Upper lobe of left lung (tissue), 6 donors: ENCODE results near the gene ARHGAP20. TPM values are rescaled to one million over a fixed set of nuclear protein-coding genes. Genes with fewer than 3 reads are reported as not detected.

Source experiments
- ATAC-seq, 2 donors: fragments of 200-7000 bp; cut with Tn5 transposase; one replicate each; pipeline ENCODE4 v1.9.1; 2022; ENCODE audit warnings: mild to moderate bottlenecking in 2 of 2, moderate library complexity in 2 of 2; ENCODE audit not compliant: low FRiP score in 2 of 2
- DNase-seq, 2 donors: peaks; one replicate each; pipeline ENCODE4 v3.0.0-alpha.2; 2019 to 2020
- H3K27ac ChIP-seq, 4 donors: fragments of 200-600 bp; sonication (generic); one replicate each; pipeline ENCODE4 v1.5.1; 2016 to 2019
- H3K27me3 ChIP-seq, 4 donors: fragments of 200-600 bp; sonication (generic); one replicate each; pipeline ENCODE4 v1.5.1; 2017 to 2019
- H3K36me3 ChIP-seq, 4 donors: fragments of 200-600 bp; sonication (generic); one replicate each; pipeline ENCODE4 v1.5.1; 2016 to 2019
- H3K4me1 ChIP-seq, 4 donors: fragments of 200-600 bp; sonication (generic); one replicate each; pipeline ENCODE4 v1.5.1; 2018 to 2019
- H3K4me3 ChIP-seq, 4 donors: fragments of 200-600 bp; sonication (generic); one replicate each; pipeline ENCODE4 v1.5.1; 2017 to 2019; ENCODE audit warnings: mild to moderate bottlenecking in 2 of 4, moderate library complexity in 1 of 4
- H3K9me3 ChIP-seq, 4 donors: fragments of 200-600 bp; sonication (generic); one replicate each; pipeline ENCODE4 v1.5.1; 2018 to 2019
- CTCF ChIP-seq, 6 experiments: fragments of 450-650 bp in 4 of 6; fragments of 200-600 bp in 2 of 6; sonication (generic) in 2 of 6; IDR thresholded peaks; one replicate each; pipeline ENCODE4 v1.5.1; 2016 to 2019; ENCODE audit warnings: antibody characterized with exemption in 6 of 6
- EP300 ChIP-seq, 4 donors: sonication (generic); formaldehyde crosslinking; IDR thresholded peaks; one replicate each; pipeline ENCODE4 v1.5.1; 2017; ENCODE audit warnings: antibody characterized with exemption in 4 of 4, control low read depth in 2 of 4
- POLR2A ChIP-seq, 4 donors: fragments of 450-650 bp; IDR thresholded peaks; one replicate each; pipeline ENCODE4 v1.5.1; 2016 to 2017; ENCODE audit warnings: antibody characterized with exemption in 4 of 4, mild to moderate bottlenecking in 2 of 4
- POLR2AphosphoS5 ChIP-seq, 2 donors: sonication (generic); formaldehyde crosslinking; IDR thresholded peaks; one replicate each; pipeline ENCODE4 v1.5.1; 2017; ENCODE audit warnings: antibody characterized with exemption in 2 of 2
- WGBS, 2 donors: methylation state at CpG; one replicate each; pipeline ENCODE4 v1.1.5; 2017 to 2018; 5-methylcytosine and 5-hydroxymethylcytosine counted together
- total RNA-seq, 6 donors: library from RNA; depleted of rRNA in 4 of 6; stranded (reverse); fragments of >200 nt in 4 of 6; gene quantifications; one replicate each; pipeline versions ENCODE4 v1.1.0 to v1.2.1, GENCODE V29; 2016 to 2021
- donor health status: DM: no; HTN: no; CAD: no; lungs with moderate emphysema.
- donor health status: DM: no; HTN: yes; CAD: no; lungs with severe emphysema.

ARHGAP20 gene
- total RNA-seq, 6 donors from 2014 or later, result 4.3 to 7.4 (median 5.5) TPM

- DNase-seq (no peak), ATAC-seq (no peak)
Observed at GRCh38 chr11:110580571-110580970, 131.7 kb downstream of the ARHGAP20 start.

GRCh38 chr11:110573411-110573810 is 138.8 kb downstream of the ARHGAP20 start:
- Histone ChIP-seq H3K9me3 (no peaks in the 10 kb centered on the region), H3K36me3 (no peaks in the 10 kb centered on the region), H3K4me1 (no peaks in the 10 kb centered on the region), H3K4me3 (no peak overlapping the region), H3K27ac (no peak overlapping the region), H3K27me3 (no peaks in the 10 kb centered on the region)
- TF ChIP-seq EP300 (IDR thresholded peaks at IDR 0.05), result no peak
- no peak for TF ChIP-seq CTCF (IDR thresholded peaks at IDR 0.05)
- TF ChIP-seq POLR2AphosphoS5 (IDR thresholded peaks at IDR 0.05), result no peak
- TF ChIP-seq POLR2A (IDR thresholded peaks at IDR 0.05), result no peak
- DNase-seq (no peak), ATAC-seq (no peak)
- 74 to 92% methylated on average over 5 of the region's 5 CpGs for WGBS, 2 donors

More at GRCh38 chr11:110580571-110580970, 131.7 kb downstream of the ARHGAP20 start:
- peaks cover 0 to 14% (median 2%) of the 10 kb centered on the region in 4 donors for H3K36me3 ChIP-seq
- no peak for TF ChIP-seq CTCF (IDR thresholded peaks at IDR 0.05)
- TF ChIP-seq POLR2A (IDR thresholded peaks at IDR 0.05), result no peak
- TF ChIP-seq POLR2AphosphoS5 (IDR thresholded peaks at IDR 0.05), result no peak
- no peak for TF ChIP-seq EP300 (IDR thresholded peaks at IDR 0.05)
- 97 to 98% methylated on average over 7 to 8 of the region's 8 CpGs for WGBS, 2 donors
- H3K4me1 ChIP-seq, result no peaks in the 10 kb centered on the region
- no peak overlapping the region for H3K4me3 ChIP-seq
- H3K27ac ChIP-seq, result no peak overlapping the region
- H3K27me3 ChIP-seq, result no peaks in the 10 kb centered on the region
- H3K9me3 ChIP-seq, result no peaks in the 10 kb centered on the region

- Histone ChIP-seq H3K4me1 (no peaks in the 10 kb centered on the region), H3K27ac (no peak overlapping the region), H3K9me3 (no peaks in the 10 kb centered on the region), H3K36me3 (no peaks in the 10 kb centered on the region), H3K27me3 (no peaks in the 10 kb centered on the region), H3K4me3 (no peak overlapping the region)
- TF ChIP-seq POLR2AphosphoS5 (IDR thresholded peaks at IDR 0.05) (no peak), EP300 (IDR thresholded peaks at IDR 0.05) (no peak), POLR2A (IDR thresholded peaks at IDR 0.05) (no peak), CTCF (IDR thresholded peaks at IDR 0.05) (no peak)
- no peak for DNase-seq
- WGBS, 2 donors, result 46 to 55% methylated on average over 5 of the region's 5 CpGs
- ATAC-seq, result no peak
Observed at GRCh38 chr11:110571081-110571720, 141.0 kb downstream of the ARHGAP20 start.

- DNase-seq (no peak), ATAC-seq (no peak)
- Histone ChIP-seq H3K36me3 (no peaks in the 10 kb centered on the region), H3K9me3 (no peaks in the 10 kb centered on the region), H3K4me1 (peaks cover 0 to 8% (median 4%) of the 10 kb centered on the region in 4 donors), H3K27me3 (no peaks in the 10 kb centered on the region), H3K27ac (no peak overlapping the region), H3K4me3 (no peak overlapping the region)
- 65 to 72% methylated on average over 2 of the region's 2 CpGs for WGBS, 2 donors
- TF ChIP-seq POLR2AphosphoS5 (IDR thresholded peaks at IDR 0.05), result no peak
- TF ChIP-seq EP300 (IDR thresholded peaks at IDR 0.05), result no peak
- TF ChIP-seq CTCF (IDR thresholded peaks at IDR 0.05), result no peak
- no peak for TF ChIP-seq POLR2A (IDR thresholded peaks at IDR 0.05)
Observed at GRCh38 chr11:110566577-110566976, 145.7 kb downstream of the ARHGAP20 start.
